Stimulated activated CD4-positive, alpha-beta T cell treated with anti-CD3 and anti-CD28 coated beads, Interleukin-2, amount 100 ng/mL, for 4 hours (primary cell): ENCODE results near the gene NFATC1.

Experiments used
- DNase-seq: peaks from one replicate; pipeline ENCODE4 v3.0.0-alpha.2; 2020; ENCODE audit warnings: low read depth

NFATC1 gene

DNA sequence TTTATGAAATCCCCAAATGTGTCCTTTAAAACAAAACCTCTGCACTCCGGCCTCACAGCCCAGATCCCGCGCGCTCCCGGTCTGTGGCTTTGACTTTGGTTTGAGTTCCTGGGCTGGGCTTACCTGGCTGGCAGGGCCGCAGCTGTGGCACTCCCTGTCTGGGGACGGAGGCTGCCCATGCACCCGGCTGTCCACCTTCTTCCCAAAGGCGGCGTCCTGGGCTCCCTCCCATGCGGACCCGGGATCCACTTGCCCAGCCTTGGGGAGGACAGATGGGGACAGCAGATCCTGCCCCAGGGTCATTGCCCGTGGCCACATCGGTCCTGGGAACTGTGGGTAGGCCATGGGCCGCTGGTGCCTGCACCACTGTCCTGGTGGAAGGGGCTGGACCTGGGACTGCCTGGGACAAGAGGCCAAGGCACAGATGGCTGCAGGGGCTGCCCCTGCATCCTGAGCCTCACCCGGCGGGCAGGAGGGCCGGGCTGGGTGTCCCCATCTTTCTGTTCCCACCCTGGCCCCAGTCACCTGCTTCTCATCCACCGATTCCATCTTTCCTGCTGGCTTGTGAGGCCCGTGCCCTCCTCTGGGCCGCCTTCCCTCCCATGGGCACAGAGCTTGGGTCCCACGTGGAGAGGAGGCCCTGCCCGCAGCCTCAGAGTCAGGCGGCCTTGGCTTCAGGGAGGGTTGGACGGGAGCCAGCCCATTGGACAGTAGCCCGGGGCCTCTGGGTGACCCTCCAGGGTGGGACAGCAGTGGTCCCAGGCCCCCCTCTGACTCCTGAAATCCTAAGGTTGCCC is 27.7 kb downstream of the NFATC1 start:
- no peak for DNase-seq

DNA sequence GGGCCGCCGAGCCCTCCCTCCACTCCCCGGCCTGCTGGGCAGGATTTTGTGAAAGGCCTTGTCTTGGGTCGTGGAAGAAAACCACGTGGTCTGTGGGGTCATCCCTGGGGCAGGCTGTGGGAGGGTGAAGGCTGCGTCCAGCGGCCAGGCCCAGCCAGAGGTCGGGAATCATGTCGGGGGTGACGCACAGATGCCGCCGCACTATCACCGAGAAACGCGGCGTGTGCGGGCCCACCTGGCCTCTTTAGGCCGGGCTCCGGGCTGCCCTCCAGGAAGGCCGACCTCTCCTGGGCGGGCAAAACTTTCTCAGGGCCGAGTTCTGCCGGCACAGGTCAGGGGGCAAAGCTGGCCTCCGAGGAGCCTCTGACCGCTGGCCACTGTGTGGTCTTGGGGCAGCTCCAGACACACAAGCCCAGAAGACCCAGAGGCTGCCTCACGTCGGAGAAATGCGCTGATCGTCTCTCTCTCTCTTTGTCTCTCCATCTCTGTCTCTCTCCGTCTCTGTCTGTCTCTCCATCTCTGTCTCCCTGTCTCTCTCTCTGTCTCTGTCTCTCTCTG is 28.4 kb downstream of the NFATC1 start:
- no peak for DNase-seq

DNA sequence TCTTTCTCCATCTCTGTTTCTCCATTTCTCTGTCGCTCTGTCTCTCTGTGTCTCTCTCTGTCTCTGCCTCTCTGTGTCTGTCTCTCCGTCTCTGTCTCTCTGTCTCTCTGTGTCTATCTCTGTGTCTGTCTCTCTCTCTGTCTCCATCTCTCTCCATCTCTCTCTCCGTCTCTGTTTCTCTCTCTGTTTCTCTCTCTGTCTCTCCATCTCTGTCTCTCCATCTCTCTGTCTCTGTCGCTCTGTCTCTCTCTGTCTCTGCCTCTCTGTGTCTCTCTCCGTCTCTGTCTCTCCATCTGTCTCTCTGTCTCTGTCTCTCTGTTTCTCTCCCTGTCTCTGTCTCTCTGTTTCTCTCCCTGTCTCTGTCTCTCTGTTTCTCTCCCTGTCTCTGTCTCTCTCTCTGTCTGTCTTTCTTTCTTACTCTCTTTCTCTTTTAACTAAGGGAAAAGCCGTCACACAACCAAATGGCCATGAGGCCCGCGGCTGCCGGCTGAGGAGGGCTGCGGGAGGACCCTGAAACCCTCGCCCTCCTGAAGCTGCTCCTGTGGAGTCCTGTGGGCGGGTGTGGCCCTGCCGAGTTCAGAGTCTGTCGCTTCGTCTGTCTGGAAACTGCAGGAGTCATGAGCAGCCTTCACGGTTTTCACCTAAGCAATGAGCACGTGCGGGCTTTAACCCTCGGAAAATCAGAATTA is 29.3 kb downstream of the NFATC1 start:
- DNase-seq, result no peak

DNA sequence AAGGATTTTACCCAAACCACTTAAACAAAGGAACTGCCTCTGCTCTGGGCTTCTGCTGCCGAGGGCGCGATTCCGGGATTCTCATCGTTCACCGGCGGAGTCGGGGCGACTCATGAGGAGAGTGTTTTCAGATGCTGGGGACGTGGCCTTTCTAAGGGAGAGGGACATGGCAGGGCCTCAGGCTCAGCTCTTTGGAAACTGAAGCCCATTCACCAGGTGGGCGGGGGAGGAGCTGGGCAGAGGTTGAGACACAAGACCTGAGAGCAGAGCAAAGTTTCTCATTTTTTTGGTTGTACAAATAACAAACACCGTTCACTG is 29.8 kb downstream of the NFATC1 start:
- DNase-seq, result no peak

GRCh38 chr18:79426376-79427300 is 30.9 kb downstream of the NFATC1 start:
- no peak for DNase-seq

DNA sequence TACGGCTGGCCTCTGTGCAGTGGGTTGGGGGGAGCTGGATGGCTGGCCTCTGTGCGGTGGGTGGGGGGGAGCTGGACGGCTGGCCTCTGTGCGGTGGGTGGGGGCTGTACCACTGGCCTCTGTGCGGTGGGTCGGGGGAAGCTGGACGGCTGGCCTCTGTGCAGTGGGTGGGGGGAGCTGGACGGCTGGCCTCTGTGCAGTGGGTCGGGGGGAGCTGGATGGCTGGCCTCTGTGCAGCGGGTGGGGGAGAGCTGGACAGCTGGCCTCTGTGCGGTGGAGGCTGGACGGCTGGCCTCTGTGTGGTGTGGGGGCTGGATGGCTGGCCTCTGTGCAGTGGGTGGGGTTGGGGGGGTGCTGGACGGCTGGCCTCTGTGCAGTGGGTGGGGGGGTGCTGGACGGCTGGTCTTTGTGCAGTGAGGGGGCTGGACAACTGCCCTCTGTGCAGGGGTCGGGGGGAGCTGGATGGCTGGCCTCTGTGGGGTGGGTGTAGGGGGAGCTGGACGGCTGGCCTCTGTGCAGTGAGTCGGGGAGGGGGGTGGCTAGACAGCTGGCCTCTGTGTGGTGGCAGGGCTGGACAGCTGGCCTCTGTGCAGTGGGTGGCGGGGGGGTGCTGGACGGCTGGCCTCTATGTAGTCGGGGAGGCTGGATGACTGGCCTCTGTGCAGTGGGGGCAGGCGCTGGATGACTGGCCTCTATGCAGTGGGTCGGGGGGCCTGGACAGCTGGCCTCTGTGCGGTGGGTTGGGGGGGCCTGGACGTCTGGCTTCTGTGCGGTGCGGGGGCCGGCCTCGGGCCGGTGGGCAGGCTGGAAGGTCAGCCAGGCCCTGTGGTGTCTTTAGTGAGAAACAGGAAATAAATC is 31.9 kb downstream of the NFATC1 start:
- DNase-seq, result no peak

GRCh38 chr18:79428287-79428686 is 32.6 kb downstream of the NFATC1 start:
- no peak for DNase-seq

DNA sequence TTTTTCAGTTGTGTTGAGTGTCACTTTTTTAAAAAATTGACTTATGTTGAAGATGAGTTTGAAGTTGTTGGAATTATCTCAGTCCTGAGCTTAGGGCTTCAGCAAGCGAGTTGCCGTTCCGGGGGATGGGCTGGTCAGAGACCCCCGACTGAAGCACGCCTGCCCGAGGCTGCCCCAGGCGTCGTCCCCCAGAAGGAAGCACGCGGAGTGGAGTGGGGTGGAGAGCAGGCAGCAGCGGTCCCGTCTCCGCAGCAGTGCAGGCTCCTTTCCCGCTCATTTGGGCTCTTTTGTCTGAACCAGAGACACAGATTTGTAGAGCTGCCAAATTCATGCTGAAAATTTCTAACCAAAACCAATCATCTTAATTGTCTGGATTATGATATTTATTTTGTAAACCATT is 33.7 kb downstream of the NFATC1 start:
- no peak for DNase-seq

- no peak for DNase-seq
Measured at GRCh38 chr18:79429785-79430281, 34.1 kb downstream of the NFATC1 start.

DNA sequence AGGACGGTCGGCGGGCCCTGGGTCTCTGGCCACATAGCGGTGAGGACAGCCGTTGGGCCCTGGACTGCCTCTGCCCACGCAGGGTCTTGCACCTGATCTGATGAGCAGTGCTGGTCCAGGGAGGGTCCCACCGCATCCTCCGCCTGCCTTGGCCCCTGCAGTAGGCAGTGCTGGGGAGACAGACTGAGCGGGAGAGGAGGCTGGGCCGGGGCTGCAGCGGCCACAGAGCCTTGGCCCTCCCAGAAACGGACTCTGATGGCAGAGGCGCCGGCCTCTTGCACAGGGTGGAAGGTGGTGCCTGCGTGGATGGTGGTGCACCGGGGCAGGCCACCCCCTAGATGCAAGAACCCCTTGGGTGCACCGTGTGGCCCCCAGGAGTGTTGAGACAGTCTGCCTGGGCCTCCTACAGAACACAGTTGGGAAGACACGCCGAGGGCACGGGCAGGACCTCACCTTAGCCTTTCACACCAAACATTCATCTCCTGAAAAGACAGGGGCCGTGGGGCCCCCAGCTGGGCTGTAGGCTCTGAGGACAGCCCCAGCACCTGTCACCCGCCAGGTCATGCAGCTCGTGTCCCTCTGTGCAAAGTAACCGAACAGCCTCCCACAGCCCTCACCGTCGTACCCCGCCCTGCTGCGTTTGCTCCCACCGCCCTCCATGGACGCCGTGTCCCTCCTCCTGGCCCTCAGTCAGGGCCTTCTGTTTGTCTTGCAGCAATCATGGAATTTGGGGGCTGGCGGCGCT is 36.8 kb downstream of the NFATC1 start:
- DNase-seq, result no peak

- no peak for DNase-seq
Measured at GRCh38 chr18:79433431-79433830, 37.7 kb downstream of the NFATC1 start.

- DNase-seq, result no peak
Measured at GRCh38 chr18:79434607-79435401, 39.1 kb downstream of the NFATC1 start.

- DNase-seq, result no peak
Measured at GRCh38 chr18:79436556-79437275, 41.0 kb downstream of the NFATC1 start.

DNA sequence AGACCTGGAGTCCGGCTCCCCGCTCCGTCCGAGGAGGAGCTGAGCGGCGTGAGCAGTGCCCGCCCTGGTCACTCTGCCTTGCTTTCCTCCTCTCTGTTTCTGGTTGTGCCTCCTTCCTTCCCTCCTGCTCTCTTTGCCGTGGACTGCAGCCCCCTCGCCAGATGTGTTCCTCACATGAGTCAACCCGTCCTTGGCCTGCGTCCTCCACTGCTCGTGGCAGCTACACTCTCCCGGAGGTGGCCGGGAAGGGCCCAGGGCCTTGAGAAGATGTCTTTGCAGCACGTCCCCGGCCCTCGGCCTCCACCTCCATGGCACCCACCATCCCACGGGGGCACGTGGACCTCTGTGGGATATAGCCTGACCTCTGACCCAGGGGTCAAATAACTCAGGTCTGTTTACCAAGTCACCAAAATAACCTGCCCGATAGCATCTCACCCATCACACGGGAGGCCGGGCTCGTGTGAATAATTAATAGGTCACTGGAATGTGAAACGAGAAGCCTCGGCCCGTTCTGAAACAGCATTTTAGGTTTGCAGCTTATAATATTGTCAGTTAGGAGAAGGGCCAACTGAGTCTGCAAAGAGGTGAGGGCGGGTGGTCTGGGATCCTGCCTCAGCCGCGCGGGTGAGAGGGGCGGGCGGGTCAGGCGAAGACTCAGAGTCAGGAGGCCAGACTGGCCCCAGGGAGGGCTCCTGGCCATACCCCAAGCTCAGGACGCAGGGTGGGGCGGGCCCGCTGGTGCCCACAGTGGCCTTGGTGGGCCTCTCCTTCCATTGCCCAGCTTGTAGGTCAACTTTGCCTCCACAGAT is 42.6 kb downstream of the NFATC1 start:
- DNase-seq, result no peak

DNA sequence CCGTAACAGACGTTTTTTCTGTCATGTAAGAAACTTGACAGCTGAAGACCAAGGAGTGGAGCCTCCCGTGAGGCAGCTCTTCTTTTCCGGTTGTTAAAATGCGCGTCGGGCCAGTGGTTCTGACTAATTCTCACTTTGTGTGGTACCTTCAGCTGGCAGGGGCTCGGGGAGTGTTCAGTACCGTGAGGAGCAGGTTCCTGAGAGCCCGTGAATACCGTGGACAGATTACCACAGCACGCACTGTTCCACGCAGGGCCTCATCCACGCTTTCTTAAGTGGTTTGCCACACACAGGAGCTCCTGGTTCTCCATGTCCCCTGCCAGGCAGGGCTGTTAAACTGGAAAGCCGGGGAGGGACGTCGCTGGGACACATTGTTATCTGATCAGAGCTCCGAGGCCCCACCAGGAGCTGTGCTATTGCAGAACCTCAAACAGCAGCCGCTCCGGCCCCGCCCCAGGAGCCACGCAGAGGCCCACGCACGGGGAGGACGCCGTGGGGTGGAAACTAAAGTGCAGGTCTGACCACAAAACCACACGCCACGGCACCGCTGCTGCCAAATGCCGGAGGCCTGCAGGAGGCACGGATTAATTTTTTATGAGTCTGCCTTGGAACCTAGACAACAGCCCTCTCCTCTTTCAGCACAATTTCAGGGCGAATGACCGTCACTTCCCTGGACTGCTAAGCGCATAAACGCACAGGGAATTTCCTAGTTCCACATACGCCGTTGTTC is 43.3 kb downstream of the NFATC1 start:
- DNase-seq, result peak; percentile 33

DNA sequence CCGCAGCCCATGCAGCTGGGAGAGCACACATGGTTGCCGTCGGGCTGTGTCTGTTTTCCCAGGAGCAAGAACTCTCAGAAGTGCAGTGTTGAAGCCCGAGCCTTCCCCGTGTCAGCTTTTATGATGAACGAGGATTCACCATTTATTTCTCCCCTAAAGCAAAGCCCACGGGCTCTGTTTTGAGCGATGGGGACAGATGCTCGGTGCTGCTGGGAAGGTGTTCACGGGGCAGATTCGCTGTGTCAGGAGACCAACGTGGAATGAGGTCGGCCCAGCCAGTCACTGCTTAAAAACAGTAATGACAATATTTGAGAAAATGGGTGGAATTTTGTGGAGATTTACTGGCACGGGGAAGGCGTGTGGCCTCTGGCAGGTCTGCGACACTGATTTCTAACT is 43.9 kb downstream of the NFATC1 start:
- DNase-seq, result no peak

GRCh38 chr18:79440316-79441110 is 44.8 kb downstream of the NFATC1 start:
- DNase-seq, result no peak
